Skin epidermis (tissue), 12 donors: ENCODE data around the gene TEX38.
"Not testable (repeated sequence)": the region's sequence is repeated elsewhere in the genome, so short reads cannot be mapped to it uniquely, and the experiment has no call there.

Source experiments
- H3K27ac ChIP-seq, 21 experiments: fragments of 200-600 bp; sonication (generic) in 11 of 21; one replicate each; pipeline ENCODE4 v1.5.0; 2020; ENCODE audit warnings: mild to moderate bottlenecking in 3 of 21, inconsistent platforms in 2 of 21, moderate library complexity in 2 of 21
- H3K4me3 ChIP-seq, 7 experiments: fragments of 200-600 bp; sonication (generic) in 2 of 7; one replicate each; pipeline ENCODE4 v1.5.0; 2020; ENCODE audit warnings: inconsistent platforms in 2 of 7, mild to moderate bottlenecking in 2 of 7, moderate library complexity in 1 of 7

Gene TEX38

GRCh38 chr1:46718727-46719622 is 47.3 kb downstream of the TEX38 start, which contains the start of gene EFCAB14:
Gene EFCAB14 (minus strand): TSS chr1:46719114. CDS start chr1:46718087, 1,027 bp downstream.
- Histone ChIP-seq H3K27ac (peak within 1 kb of the TSS; percentile 76 to 98 (median 94)), H3K4me3 (peak within 1 kb of the TSS; percentile 65 to 99 (median 92))

- H3K4me3 ChIP-seq = peak overlapping the region in 5 of 7 experiments; percentile 65 to 99 (median 92)
- peak overlapping the region in 20 of 21 experiments; percentile 79 to 98 (median 94) for H3K27ac ChIP-seq
Observed at GRCh38 chr1:46719689-46720088, 48.0 kb downstream of the TEX38 start.

GRCh38 chr1:46720319-46720718 is 48.7 kb downstream of the TEX38 start:
- H3K27ac ChIP-seq = peak overlapping the region in 1 of 21 experiments; percentile 90
- H3K4me3 ChIP-seq = not testable (repeated sequence)

- no peak overlapping the region for H3K27ac ChIP-seq
- no peak overlapping the region for H3K4me3 ChIP-seq
Observed at GRCh38 chr1:46721204-46721603, 49.5 kb downstream of the TEX38 start.

- H3K4me3 ChIP-seq = no peak overlapping the region
- no peak overlapping the region for H3K27ac ChIP-seq
Observed at GRCh38 chr1:46721686-46722205, 50.1 kb downstream of the TEX38 start.
